Tibial nerve (tissue), 4 donors: ENCODE results near the gene STXBP6. TPM values are rescaled to one million over a fixed set of nuclear protein-coding genes. Genes with fewer than 3 reads are reported as not detected.

Source experiments
- DNase-seq, 2 donors: peaks; one replicate each; pipeline ENCODE4 v3.0.0-alpha.2; 2019; ENCODE audit warnings: low spot score in 2 of 2
- H3K27ac ChIP-seq, 4 donors: fragments of 200-600 bp; sonication (generic) in 3 of 4; one replicate each; pipeline ENCODE4 v1.5.1; 2017 to 2019; ENCODE audit warnings: mild to moderate bottlenecking in 1 of 4
- H3K27me3 ChIP-seq, 2 donors: fragments of 200-600 bp; sonication (generic) in 1 of 2; one replicate each; pipeline versions ENCODE4 v1.5.1 to v1.6.0; 2017 to 2019
- H3K36me3 ChIP-seq, 3 donors: fragments of 200-600 bp; sonication (generic); one replicate each; pipeline ENCODE4 v1.5.1; 2018 to 2019
- H3K4me1 ChIP-seq, 4 donors: fragments of 200-600 bp; sonication (generic) in 3 of 4; one replicate each; pipeline ENCODE4 v1.5.1; 2017 to 2019
- H3K4me3 ChIP-seq, 4 donors: fragments of 200-600 bp; sonication (generic) in 3 of 4; one replicate each; pipeline ENCODE4 v1.5.1; 2017 to 2019; ENCODE audit warnings: mild to moderate bottlenecking in 1 of 4, moderate library complexity in 1 of 4
- H3K9me3 ChIP-seq, 4 donors: fragments of 200-600 bp; sonication (generic) in 3 of 4; one replicate each; pipeline ENCODE4 v1.5.1; 2017 to 2019
- CTCF ChIP-seq, 5 experiments: fragments of 200-600 bp in 3 of 5; fragments of 450-650 bp in 2 of 5; sonication (generic) in 3 of 5; IDR thresholded peaks; one replicate each; pipeline ENCODE4 v1.5.1; 2016 to 2019; ENCODE audit warnings: antibody characterized with exemption in 5 of 5, mild to moderate bottlenecking in 3 of 5, moderate library complexity in 2 of 5
- EP300 ChIP-seq, 2 donors: sonication (generic); formaldehyde crosslinking; IDR thresholded peaks; one replicate each; pipeline ENCODE4 v1.6.1; 2017; ENCODE audit warnings: antibody characterized with exemption in 2 of 2, mild to moderate bottlenecking in 1 of 2
- POLR2A ChIP-seq, 2 donors: fragments of 450-650 bp; IDR thresholded peaks; one replicate each; pipeline ENCODE4 v1.6.1; 2017; ENCODE audit warnings: antibody characterized with exemption in 2 of 2, mild to moderate bottlenecking in 2 of 2, moderate library complexity in 2 of 2
- WGBS, 2 donors: methylation state at CpG; one replicate each; pipeline ENCODE4 v1.1.5; 2018; 5-methylcytosine and 5-hydroxymethylcytosine counted together
- total RNA-seq, 4 donors: library from RNA; depleted of rRNA; stranded (reverse); fragments of >200 nt; gene quantifications; one replicate each; pipeline ENCODE4 v1.1.0, GENCODE V29; 2016

STXBP6 gene
- total RNA-seq, 4 donors from 2014 or later = 12.6 to 42.6 (median 33.5) TPM

DNA sequence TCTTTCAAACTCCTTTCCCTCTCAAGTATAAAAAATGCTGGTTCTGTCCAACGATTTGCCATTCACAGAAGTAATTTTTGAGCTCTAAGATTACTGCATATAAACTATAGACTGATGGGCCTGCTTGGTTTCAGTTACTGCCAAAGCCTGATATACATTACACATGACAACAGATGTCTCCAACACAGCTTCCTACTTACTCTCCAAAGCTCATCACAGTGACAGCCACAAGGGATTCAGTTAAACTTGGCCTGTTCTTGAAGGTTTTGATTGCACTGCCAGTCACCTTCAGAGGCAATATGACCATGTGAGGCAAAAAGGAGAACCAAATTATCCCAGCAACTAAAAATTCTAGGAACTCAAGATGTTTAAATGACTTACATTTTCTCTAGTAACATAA, 30.1 kb downstream of the STXBP6 start:
- no peaks in the 10 kb centered on the region for H3K4me1 ChIP-seq
- DNase-seq = no peak
- H3K36me3 ChIP-seq = no peaks in the 10 kb centered on the region
- H3K27me3 ChIP-seq = no peaks in the 10 kb centered on the region
- WGBS, 2 donors = 74 to 83% methylated on average over 1 of the region's 1 CpG
- H3K9me3 ChIP-seq = no peaks in the 10 kb centered on the region
- H3K4me3 ChIP-seq = no peak overlapping the region
- TF ChIP-seq CTCF (IDR thresholded peaks at IDR 0.05) (no peak), EP300 (IDR thresholded peaks at IDR 0.05) (no peak), POLR2A (IDR thresholded peaks at IDR 0.05) (no peak)
- H3K27ac ChIP-seq = no peak overlapping the region

DNA sequence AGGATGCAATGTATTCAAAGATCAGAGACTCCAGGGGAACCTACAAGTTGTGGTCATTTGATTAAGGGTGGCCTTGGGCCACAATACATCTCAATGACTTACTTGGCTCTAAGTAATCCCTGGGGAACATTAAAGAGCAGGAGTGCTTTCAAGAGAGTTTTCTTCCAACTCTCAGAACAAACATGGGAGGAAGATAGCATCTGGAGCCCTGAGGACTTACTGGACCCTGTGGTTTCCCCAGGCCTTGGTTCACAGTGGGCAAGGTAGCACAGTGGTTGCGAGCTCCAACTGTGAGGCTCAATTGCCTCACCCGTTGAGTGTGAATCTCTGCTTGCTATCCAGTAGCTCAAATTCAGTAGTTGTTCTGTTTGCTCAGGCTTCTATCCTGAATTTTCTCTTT, 32.4 kb downstream of the STXBP6 start:
- H3K4me1 ChIP-seq = no peaks in the 10 kb centered on the region

DNA sequence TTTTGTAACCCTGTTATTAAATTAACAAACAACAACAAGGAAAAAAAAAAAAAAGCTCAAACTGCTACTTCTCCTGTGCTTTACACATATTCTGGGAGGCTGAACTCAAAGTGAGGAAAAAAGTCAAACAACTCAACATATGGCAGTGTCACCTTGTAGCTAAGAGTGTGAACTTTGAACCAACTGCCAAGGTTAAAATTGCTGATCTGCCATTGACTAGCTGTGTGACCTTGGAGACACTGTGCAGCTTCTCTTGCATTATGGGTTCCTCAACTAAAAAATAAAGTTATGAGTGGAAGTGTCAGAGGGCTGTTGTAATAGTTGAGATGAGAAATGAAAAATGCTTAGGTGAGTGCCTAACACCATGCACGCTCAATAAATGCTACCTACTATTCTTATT, 34.2 kb downstream of the STXBP6 start:
- H3K27me3 ChIP-seq = no peaks in the 10 kb centered on the region
- 87 to 88% methylated on average over 1 of the region's 1 CpG for WGBS, 2 donors
- no peaks in the 10 kb centered on the region for H3K9me3 ChIP-seq
- DNase-seq = no peak
- no peaks in the 10 kb centered on the region for H3K4me1 ChIP-seq
- TF ChIP-seq EP300 (IDR thresholded peaks at IDR 0.05) = no peak
- TF ChIP-seq CTCF (IDR thresholded peaks at IDR 0.05) = no peak
- no peak for TF ChIP-seq POLR2A (IDR thresholded peaks at IDR 0.05)
- H3K36me3 ChIP-seq = no peaks in the 10 kb centered on the region
- no peak overlapping the region for H3K4me3 ChIP-seq
- no peak overlapping the region for H3K27ac ChIP-seq

More for the DNA sequence above, 32.4 kb downstream of the STXBP6 start:
- no peaks in the 10 kb centered on the region for H3K36me3 ChIP-seq
- DNase-seq = no peak
- no peak for TF ChIP-seq CTCF (IDR thresholded peaks at IDR 0.05)
- TF ChIP-seq POLR2A (IDR thresholded peaks at IDR 0.05) = no peak
- no peak for TF ChIP-seq EP300 (IDR thresholded peaks at IDR 0.05)
- no peak overlapping the region for H3K4me3 ChIP-seq
- H3K27ac ChIP-seq = no peak overlapping the region
- no peaks in the 10 kb centered on the region for H3K27me3 ChIP-seq
- 93 to 96% methylated on average over 2 of the region's 2 CpGs for WGBS, 2 donors
- H3K9me3 ChIP-seq = no peaks in the 10 kb centered on the region

DNA sequence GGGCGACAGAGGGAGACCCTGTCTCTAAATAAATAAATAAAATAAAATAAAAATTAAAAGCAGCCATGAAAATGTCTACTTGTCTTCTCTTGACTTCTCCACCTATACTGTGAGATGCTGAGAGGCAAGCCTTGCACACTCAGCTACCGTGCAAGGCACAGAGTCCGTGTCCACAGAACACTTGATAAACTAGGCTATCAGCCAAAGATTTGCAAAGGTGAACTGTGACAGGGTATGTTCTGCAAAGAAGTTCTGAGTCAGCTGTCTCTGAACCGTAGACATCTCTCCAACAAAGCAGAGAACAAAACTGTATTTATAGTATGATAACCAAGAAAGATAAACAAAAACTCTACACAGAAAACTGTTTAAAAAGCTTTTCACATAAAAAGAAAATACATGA, 35.5 kb downstream of the STXBP6 start:
- DNase-seq = no peak
- WGBS, 2 donors = 62 to 71% methylated on average over 4 of the region's 4 CpGs
- Histone ChIP-seq H3K36me3 (no peaks in the 10 kb centered on the region), H3K9me3 (no peaks in the 10 kb centered on the region), H3K4me1 (no peaks in the 10 kb centered on the region), H3K27ac (no peak overlapping the region), H3K4me3 (no peak overlapping the region), H3K27me3 (no peaks in the 10 kb centered on the region)
- TF ChIP-seq EP300 (IDR thresholded peaks at IDR 0.05) (no peak), CTCF (IDR thresholded peaks at IDR 0.05) (no peak), POLR2A (IDR thresholded peaks at IDR 0.05) (no peak)

- H3K4me1 ChIP-seq = no peaks in the 10 kb centered on the region
- H3K27me3 ChIP-seq = no peaks in the 10 kb centered on the region
- no peak overlapping the region for H3K4me3 ChIP-seq
- no peak for DNase-seq
- H3K27ac ChIP-seq = no peak overlapping the region
- H3K9me3 ChIP-seq = no peaks in the 10 kb centered on the region
- no peaks in the 10 kb centered on the region for H3K36me3 ChIP-seq
- no peak for TF ChIP-seq CTCF (IDR thresholded peaks at IDR 0.05)
- TF ChIP-seq EP300 (IDR thresholded peaks at IDR 0.05) = no peak
- TF ChIP-seq POLR2A (IDR thresholded peaks at IDR 0.05) = no peak
- 79 to 87% methylated on average over 1 of the region's 1 CpG for WGBS, 2 donors
Observed at GRCh38 chr14:25011095-25011494, 38.9 kb downstream of the STXBP6 start.
